PC-9 (cell line): ENCODE results near the gene CYP24A1. TPM values are rescaled to one million over a fixed set of nuclear protein-coding genes. Genes with fewer than 3 reads are reported as not detected.

Experiments
- BruUV-seq: library from RNA; stranded (reverse); fragments of 400-500 nt; replicated peaks from 2 replicates; lab custom pipeline; 2021; lab: Mats Ljungman, UMichigan
- CTCF ChIA-PET: fragments of 300-600 bp; sonication (Branson Sonifier 250); formaldehyde crosslinking; loops from one replicate; lab custom pipeline; 2022; ENCODE audit warnings: antibody characterized with exemption; lab: Charles Lee
- POLR2A ChIA-PET: fragments of 300-600 bp; sonication (Branson Sonifier 250); formaldehyde crosslinking; loops from one replicate; lab custom pipeline; 2022; ENCODE audit warnings: antibody characterized with exemption; ENCODE audit not compliant: unreplicated experiment; lab: Charles Lee
- DNase-seq, 2 experiments: peaks; one replicate each; pipeline versions ENCODE4 v3.0.0 to v3.0.0-alpha.2; 2015 to 2022; ENCODE audit warnings: mixed read lengths in 1 of 2
- H2AFZ ChIP-seq: fragments of 200-600 bp; sonication (generic); 2 replicates; pipeline ENCODE4 v1.8.1; 2017; ENCODE audit warnings: antibody characterized with exemption
- H3F3A ChIP-seq: fragments of 200-600 bp; sonication (generic); 2 replicates; pipeline ENCODE4 v1.8.1; 2017; ENCODE audit warnings: antibody characterized with exemption, mild to moderate bottlenecking, low read depth; ENCODE audit not compliant: insufficient read depth
- H3K27ac ChIP-seq: fragments of 200-600 bp; sonication (generic); 2 replicates; pipeline ENCODE4 v1.6.1; 2016; ENCODE audit warnings: mixed run types
- H3K27me3 ChIP-seq: fragments of 200-600 bp; sonication (generic); 2 replicates; pipeline ENCODE4 v1.6.1; 2016; ENCODE audit warnings: low read depth, mixed run types; ENCODE audit not compliant: insufficient read depth
- H3K36me3 ChIP-seq: fragments of 200-600 bp; sonication (generic); 2 replicates; pipeline ENCODE4 v1.6.1; 2016; ENCODE audit warnings: low read depth, mixed run types
- H3K4me1 ChIP-seq: fragments of 200-600 bp; sonication (generic); replicated peaks from 2 replicates; pipeline ENCODE4 v1.6.1; 2016; ENCODE audit warnings: mixed run types; ENCODE audit not compliant: insufficient read depth
- H3K4me2 ChIP-seq: fragments of 200-600 bp; sonication (generic); 2 replicates; pipeline ENCODE4 v1.6.1; 2017; ENCODE audit warnings: mixed run types
- H3K4me3 ChIP-seq: fragments of 200-600 bp; sonication (generic); 2 replicates; pipeline ENCODE4 v1.6.1; 2016; ENCODE audit warnings: mixed run types
- H3K79me2 ChIP-seq: fragments of 200-600 bp; sonication (generic); 2 replicates; pipeline ENCODE4 v1.6.1; 2017; ENCODE audit warnings: low read depth, mixed run types
- H3K9me2 ChIP-seq: fragments of 200-600 bp; sonication (generic); 2 replicates; pipeline ENCODE4 v1.8.1; 2017; ENCODE audit warnings: mild to moderate bottlenecking; ENCODE audit not compliant: insufficient read depth
- H3K9me3 ChIP-seq: fragments of 200-600 bp; sonication (generic); 2 replicates; pipeline ENCODE4 v1.8.1; 2016; ENCODE audit warnings: low read depth; ENCODE audit not compliant: insufficient read depth
- H4K20me1 ChIP-seq: fragments of 200-600 bp; sonication (generic); 2 replicates; pipeline ENCODE4 v1.8.1; 2017; ENCODE audit not compliant: insufficient read depth
- EZH2 ChIP-seq: fragments of 200-600 bp; sonication (generic); IDR thresholded peaks from 2 replicates; pipeline ENCODE4 v1.8.0; 2017; ENCODE audit warnings: antibody characterized with exemption, low read depth
- intact Hi-C: fragments of 100-400 bp; cut with micrococcal nuclease; formaldehyde crosslinking; loops from one replicate; pipeline ENCODE4 v1.10.0; 2022; ENCODE audit not compliant: unreplicated experiment
- total RNA-seq: library from RNA; stranded (reverse); gene quantifications from 2 replicates; pipeline ENCODE4 v1.2.3, GENCODE V29; 2021
- TF ChIP-seq, protein P1 (sequence below): fragments of 200-600 bp; sonication (generic); conservative IDR thresholded peaks from 2 replicates; pipeline ENCODE4 v1.6.1; 2017; ENCODE audit warnings: mixed run types, antibody characterized with exemption, mild to moderate bottlenecking, moderate library complexity

Gene CYP24A1
- total RNA-seq, 1 experiment from 2014 or later: 4.9 TPM

DNA sequence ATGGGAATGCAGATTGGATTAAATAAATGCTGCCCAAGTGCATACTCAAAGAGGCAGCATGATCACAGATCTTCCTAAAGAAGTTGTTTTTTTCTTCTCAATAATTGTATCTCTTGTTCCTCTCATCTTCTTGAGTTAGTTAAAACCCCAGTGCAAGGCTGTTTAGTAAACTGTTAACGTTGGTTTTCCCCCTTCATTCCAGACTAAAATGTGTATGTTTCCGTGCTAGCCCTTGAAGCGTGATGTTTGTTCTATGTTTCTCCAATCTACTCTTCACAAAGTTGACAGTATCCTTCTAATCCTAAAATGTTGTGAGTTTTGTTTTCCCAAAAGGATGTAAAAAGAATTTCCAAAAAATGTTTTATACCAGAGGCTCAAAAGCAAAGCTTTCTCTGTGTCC lies 15.6 kb downstream of the CYP24A1 start:
- intact Hi-C loops: no loop called here
- H3K27ac ChIP-seq: no peak overlapping the region
- peaks cover 3% of the 10 kb centered on the region; the same call in 1 of the 2 replicates for H3F3A ChIP-seq
- H4K20me1 ChIP-seq: no peaks in the 10 kb centered on the region
- BruUV-seq: no TSS peak
- H3K9me2 ChIP-seq: no peaks in the 10 kb centered on the region
- CTCF ChIA-PET: no interaction called here
- no peak overlapping the region for H2AFZ ChIP-seq
- H3K79me2 ChIP-seq: no peaks in the 10 kb centered on the region
- H3K36me3 ChIP-seq: peaks cover 10% of the 10 kb centered on the region; the same call in 1 of the 2 replicates
- no peaks in the 10 kb centered on the region for H3K27me3 ChIP-seq
- H3K4me1 ChIP-seq: peaks cover 9% of the 10 kb centered on the region
- POLR2A ChIA-PET: no interaction called here
- no peaks in the 10 kb centered on the region for H3K9me3 ChIP-seq
- TF ChIP-seq, protein P1, sequence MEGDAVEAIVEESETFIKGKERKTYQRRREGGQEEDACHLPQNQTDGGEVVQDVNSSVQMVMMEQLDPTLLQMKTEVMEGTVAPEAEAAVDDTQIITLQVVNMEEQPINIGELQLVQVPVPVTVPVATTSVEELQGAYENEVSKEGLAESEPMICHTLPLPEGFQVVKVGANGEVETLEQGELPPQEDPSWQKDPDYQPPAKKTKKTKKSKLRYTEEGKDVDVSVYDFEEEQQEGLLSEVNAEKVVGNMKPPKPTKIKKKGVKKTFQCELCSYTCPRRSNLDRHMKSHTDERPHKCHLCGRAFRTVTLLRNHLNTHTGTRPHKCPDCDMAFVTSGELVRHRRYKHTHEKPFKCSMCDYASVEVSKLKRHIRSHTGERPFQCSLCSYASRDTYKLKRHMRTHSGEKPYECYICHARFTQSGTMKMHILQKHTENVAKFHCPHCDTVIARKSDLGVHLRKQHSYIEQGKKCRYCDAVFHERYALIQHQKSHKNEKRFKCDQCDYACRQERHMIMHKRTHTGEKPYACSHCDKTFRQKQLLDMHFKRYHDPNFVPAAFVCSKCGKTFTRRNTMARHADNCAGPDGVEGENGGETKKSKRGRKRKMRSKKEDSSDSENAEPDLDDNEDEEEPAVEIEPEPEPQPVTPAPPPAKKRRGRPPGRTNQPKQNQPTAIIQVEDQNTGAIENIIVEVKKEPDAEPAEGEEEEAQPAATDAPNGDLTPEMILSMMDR: no peak
- no peak for TF ChIP-seq EZH2
- no peak overlapping the region for H3K4me3 ChIP-seq
- no peak overlapping the region for H3K4me2 ChIP-seq
- peak in 1 of 2 experiments; percentile 30 for DNase-seq

DNA sequence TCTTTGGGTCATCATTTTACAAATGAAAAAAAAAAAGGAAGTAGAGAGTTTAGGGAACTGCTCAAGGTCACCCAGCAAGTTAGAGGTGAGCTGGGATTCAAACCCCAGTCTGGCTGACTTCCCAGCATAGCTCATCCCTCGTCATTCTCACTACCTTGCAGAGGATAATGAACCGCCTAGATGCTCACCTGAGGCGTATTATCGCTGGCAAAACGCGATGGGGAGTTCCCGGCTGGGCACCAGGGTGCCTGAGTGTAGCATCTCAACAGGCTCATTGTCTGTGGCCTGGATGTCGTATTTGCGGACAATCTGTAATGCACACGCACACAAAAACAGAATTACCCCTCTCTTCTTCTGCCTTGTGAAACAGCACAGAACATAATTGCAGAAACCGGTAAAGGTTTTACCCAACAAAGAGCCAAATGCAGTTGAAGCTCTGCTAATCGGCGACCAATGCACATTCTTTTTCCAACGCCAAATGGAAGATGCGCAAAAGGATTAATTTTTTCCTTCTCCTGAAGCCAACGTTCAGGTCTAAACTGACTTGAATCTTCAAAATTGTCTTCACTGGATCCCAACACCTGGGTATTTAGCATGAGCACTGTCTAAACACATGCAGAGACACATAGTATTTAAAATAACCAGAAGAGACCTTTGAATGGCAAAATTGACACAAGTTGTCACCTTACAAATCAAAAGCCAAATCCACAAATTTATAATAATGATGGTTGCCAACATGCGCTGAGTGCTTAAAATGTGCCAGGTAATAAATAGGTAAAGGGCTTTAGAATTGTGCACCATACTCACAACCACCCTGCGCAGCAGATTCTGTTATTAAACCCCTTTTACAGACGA lies 16.6 kb downstream of the CYP24A1 start:
- Histone ChIP-seq H3K9me2 (no peaks in the 10 kb centered on the region), H3K36me3 (peaks cover 7% of the 10 kb centered on the region; the same call in 1 of the 2 replicates), H3K9me3 (no peaks in the 10 kb centered on the region), H3K4me3 (no peak overlapping the region), H3K4me2 (no peak overlapping the region), H2AFZ (no peak overlapping the region), H4K20me1 (no peaks in the 10 kb centered on the region), H3K79me2 (no peaks in the 10 kb centered on the region), H3K27me3 (no peaks in the 10 kb centered on the region), H3K4me1 (peaks cover 19% of the 10 kb centered on the region), H3F3A (peaks cover 13% of the 10 kb centered on the region), H3K27ac (no peak overlapping the region)
- intact Hi-C loops: no loop called here
- DNase-seq: peak in 1 of 2 experiments; percentile 31
- ChIA-PET POLR2A (no interaction called here), CTCF (interaction anchor here (0.6 kb wide), 1 partner anchor 121 kb away, joined by 3 read pairs; no protein-coding TSS in a partner anchor)
- no TSS peak for BruUV-seq
- TF ChIP-seq, protein P1: no peak
- no peak for TF ChIP-seq EZH2

DNA sequence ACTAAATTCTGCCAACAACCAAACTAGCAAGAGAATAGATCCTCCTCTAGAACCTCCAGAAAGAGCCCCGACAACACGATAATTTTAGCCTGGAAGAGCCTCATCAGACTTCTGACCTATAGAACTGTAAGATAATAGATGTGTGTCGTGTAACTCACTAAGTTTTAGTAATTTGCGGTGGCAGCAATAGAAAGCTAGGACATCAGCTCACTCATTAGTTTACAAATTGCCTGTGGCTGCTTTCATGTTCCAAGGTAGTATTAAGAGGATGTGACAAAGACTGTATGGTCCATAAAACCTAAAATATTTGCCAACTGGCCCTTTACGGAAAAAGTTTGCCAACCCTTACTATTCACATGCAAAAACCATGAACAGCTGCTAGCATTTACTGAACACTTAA lies 17.3 kb downstream of the CYP24A1 start:
- Histone ChIP-seq H3K27ac (no peak overlapping the region), H3K4me2 (no peak overlapping the region), H3K27me3 (no peaks in the 10 kb centered on the region), H3K9me3 (no peaks in the 10 kb centered on the region), H3K36me3 (peaks cover 7% of the 10 kb centered on the region; the same call in 1 of the 2 replicates), H3K9me2 (no peaks in the 10 kb centered on the region), H3K79me2 (no peaks in the 10 kb centered on the region), H3K4me3 (no peak overlapping the region), H3F3A (peaks cover 18% of the 10 kb centered on the region), H4K20me1 (no peaks in the 10 kb centered on the region), H2AFZ (no peak overlapping the region), H3K4me1 (peaks cover 26% of the 10 kb centered on the region)
- no TSS peak for BruUV-seq
- CTCF ChIA-PET: interaction anchor here (0.6 kb wide), 1 partner anchor 121 kb away, joined by 3 read pairs; no protein-coding TSS in a partner anchor
- intact Hi-C loops: no loop called here
- POLR2A ChIA-PET: no interaction called here
- no peak for TF ChIP-seq EZH2
- TF ChIP-seq, protein P1: no peak
- peak in 1 of 2 experiments; percentile 25 for DNase-seq
